ENCODE data around the gene ARRB1. TPM values are rescaled to one million over a fixed set of nuclear protein-coding genes. Genes with fewer than 3 reads are reported as not detected.
A peak's percentile ranks its signal among the peaks of the same experiment; 100 is the strongest.

The ARRB1 gene
- total and polyA plus RNA-seq, 2 of the 13 experiments (the other 11 are each of a cell fraction or from before 2014, with no cell fraction given) = 22.5 to 35.7 TPM

DNA sequence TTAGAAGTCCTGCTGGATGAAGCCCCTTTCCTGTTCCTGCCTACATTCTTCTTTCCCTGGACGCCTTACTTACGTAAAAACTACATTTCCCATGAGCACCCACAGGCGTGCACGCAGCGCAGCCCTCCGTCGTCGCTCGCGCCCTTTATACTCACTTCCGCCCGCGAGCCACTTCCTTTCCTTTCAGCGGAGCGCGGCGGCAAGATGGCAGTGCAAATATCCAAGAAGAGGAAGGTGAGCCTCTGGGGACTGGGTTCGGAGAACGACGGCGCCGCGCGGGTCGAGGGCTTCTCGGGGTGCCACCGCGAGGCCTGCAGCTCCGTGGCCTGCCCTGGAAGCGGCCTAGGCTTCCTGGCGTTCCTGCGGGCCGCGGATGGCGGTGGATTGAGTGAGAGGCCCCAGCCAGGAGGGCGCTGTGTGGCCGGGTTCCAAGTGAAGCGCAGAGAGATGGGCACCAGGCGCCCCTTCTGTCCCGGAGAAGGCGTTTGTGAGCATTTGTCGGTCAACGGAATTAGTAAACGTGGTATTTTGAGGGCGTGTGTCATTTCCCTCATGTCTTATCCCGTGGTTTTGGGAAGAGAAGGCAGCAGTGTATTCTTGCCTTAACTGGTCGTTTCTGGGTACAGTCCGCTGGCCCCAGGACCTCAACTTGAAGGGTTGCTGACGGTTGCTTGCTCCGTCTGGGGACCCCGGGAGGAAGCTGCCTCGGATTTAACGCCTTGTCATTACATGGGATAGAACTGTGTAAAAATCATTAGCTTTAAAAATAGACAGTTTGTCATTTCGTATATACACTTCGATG, 48.1 kb upstream of the ARRB1 start, which contains the start of gene RPS3 (continued):
- TF ChIP-seq MBNL3 (CRISPR knock-in tag; conservative IDR thresholded peaks at IDR 0.05) = no peak
- TF ChIP-seq, protein P1, sequence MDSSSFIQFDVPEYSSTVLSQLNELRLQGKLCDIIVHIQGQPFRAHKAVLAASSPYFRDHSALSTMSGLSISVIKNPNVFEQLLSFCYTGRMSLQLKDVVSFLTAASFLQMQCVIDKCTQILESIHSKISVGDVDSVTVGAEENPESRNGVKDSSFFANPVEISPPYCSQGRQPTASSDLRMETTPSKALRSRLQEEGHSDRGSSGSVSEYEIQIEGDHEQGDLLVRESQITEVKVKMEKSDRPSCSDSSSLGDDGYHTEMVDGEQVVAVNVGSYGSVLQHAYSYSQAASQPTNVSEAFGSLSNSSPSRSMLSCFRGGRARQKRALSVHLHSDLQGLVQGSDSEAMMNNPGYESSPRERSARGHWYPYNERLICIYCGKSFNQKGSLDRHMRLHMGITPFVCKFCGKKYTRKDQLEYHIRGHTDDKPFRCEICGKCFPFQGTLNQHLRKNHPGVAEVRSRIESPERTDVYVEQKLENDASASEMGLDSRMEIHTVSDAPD (CRISPR knock-in tag; IDR thresholded peaks at IDR 0.05) = no peak; the same call in 1 of the 2 replicates
- TF ChIP-seq ZNF446 (CRISPR knock-in tag; IDR thresholded peaks at IDR 0.05) = no peak
- TF ChIP-seq ARNT (IDR thresholded peaks at IDR 0.05) = no peak
- peak; percentile 98 for TF ChIP-seq GABPB1 (CRISPR knock-in tag; IDR thresholded peaks at IDR 0.05)
- TF ChIP-seq NR2F2 (IDR thresholded peaks at IDR 0.05; ENCODE audit: borderline replicate concordance, low read depth) = peak; percentile 18; the same call in 1 of the 2 replicates
- TF ChIP-seq ZFP1 (CRISPR knock-in tag; IDR thresholded peaks at IDR 0.05) = peak; percentile 71; the same call in 1 of the 2 replicates
- TF ChIP-seq, protein P2, sequence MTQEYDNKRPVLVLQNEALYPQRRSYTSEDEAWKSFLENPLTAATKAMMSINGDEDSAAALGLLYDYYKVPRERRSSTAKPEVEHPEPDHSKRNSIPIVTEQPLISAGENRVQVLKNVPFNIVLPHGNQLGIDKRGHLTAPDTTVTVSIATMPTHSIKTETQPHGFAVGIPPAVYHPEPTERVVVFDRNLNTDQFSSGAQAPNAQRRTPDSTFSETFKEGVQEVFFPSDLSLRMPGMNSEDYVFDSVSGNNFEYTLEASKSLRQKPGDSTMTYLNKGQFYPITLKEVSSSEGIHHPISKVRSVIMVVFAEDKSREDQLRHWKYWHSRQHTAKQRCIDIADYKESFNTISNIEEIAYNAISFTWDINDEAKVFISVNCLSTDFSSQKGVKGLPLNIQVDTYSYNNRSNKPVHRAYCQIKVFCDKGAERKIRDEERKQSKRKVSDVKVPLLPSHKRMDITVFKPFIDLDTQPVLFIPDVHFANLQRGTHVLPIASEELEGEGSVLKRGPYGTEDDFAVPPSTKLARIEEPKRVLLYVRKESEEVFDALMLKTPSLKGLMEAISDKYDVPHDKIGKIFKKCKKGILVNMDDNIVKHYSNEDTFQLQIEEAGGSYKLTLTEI (CRISPR knock-in tag; conservative IDR thresholded peaks at IDR 0.05) = no peak
- TF ChIP-seq ZNF567 (CRISPR knock-in tag; IDR thresholded peaks at IDR 0.05; ENCODE audit: borderline replicate concordance) = peak; percentile 92; the same call in 1 of the 2 replicates
- TF ChIP-seq, protein P3, sequence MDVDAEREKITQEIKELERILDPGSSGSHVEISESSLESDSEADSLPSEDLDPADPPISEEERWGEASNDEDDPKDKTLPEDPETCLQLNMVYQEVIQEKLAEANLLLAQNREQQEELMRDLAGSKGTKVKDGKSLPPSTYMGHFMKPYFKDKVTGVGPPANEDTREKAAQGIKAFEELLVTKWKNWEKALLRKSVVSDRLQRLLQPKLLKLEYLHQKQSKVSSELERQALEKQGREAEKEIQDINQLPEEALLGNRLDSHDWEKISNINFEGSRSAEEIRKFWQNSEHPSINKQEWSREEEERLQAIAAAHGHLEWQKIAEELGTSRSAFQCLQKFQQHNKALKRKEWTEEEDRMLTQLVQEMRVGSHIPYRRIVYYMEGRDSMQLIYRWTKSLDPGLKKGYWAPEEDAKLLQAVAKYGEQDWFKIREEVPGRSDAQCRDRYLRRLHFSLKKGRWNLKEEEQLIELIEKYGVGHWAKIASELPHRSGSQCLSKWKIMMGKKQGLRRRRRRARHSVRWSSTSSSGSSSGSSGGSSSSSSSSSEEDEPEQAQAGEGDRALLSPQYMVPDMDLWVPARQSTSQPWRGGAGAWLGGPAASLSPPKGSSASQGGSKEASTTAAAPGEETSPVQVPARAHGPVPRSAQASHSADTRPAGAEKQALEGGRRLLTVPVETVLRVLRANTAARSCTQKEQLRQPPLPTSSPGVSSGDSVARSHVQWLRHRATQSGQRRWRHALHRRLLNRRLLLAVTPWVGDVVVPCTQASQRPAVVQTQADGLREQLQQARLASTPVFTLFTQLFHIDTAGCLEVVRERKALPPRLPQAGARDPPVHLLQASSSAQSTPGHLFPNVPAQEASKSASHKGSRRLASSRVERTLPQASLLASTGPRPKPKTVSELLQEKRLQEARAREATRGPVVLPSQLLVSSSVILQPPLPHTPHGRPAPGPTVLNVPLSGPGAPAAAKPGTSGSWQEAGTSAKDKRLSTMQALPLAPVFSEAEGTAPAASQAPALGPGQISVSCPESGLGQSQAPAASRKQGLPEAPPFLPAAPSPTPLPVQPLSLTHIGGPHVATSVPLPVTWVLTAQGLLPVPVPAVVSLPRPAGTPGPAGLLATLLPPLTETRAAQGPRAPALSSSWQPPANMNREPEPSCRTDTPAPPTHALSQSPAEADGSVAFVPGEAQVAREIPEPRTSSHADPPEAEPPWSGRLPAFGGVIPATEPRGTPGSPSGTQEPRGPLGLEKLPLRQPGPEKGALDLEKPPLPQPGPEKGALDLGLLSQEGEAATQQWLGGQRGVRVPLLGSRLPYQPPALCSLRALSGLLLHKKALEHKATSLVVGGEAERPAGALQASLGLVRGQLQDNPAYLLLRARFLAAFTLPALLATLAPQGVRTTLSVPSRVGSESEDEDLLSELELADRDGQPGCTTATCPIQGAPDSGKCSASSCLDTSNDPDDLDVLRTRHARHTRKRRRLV (CRISPR knock-in tag; IDR thresholded peaks at IDR 0.05) = peak; percentile 91
- TF ChIP-seq NFKBIZ (CRISPR knock-in tag; IDR thresholded peaks at IDR 0.05) = peak; percentile 75; the same call in 1 of the 2 replicates
- TF ChIP-seq TARDBP (CRISPR knock-in tag; IDR thresholded peaks at IDR 0.05) = peak; percentile 92
- TF ChIP-seq HNRNPUL1 (IDR thresholded peaks at IDR 0.05; ENCODE audit: low read depth, low read length) = no peak
- TF ChIP-seq ZNF724P (CRISPR knock-in tag; IDR thresholded peaks at IDR 0.05; ENCODE audit: borderline replicate concordance) = no peak
- TF ChIP-seq, protein P4, sequence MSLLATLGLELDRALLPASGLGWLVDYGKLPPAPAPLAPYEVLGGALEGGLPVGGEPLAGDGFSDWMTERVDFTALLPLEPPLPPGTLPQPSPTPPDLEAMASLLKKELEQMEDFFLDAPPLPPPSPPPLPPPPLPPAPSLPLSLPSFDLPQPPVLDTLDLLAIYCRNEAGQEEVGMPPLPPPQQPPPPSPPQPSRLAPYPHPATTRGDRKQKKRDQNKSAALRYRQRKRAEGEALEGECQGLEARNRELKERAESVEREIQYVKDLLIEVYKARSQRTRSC (CRISPR knock-in tag; IDR thresholded peaks at IDR 0.05; ENCODE audit: low read depth) = 0 out of 2 replicates have a peak, but pooled peaks have one; percentile 72
- no peak for TF ChIP-seq HMG20B (CRISPR knock-in tag; conservative IDR thresholded peaks at IDR 0.05)
- peak; percentile 82; the same call in 1 of the 2 replicates for TF ChIP-seq ZNF136 (CRISPR knock-in tag; IDR thresholded peaks at IDR 0.05; ENCODE audit: low read depth)
- no peak; the same call in 1 of the 2 replicates for TF ChIP-seq NAIF1 (CRISPR knock-in tag; IDR thresholded peaks at IDR 0.05; ENCODE audit: borderline replicate concordance)
- TF ChIP-seq ZBTB7A (CRISPR knock-in tag; IDR thresholded peaks at IDR 0.05) = 0 out of 2 replicates have a peak, but pooled peaks have one; percentile 52
- no peak for TF ChIP-seq TRIM24 (CRISPR knock-in tag; IDR thresholded peaks at IDR 0.05)
- TF ChIP-seq MZF1 (CRISPR knock-in tag; IDR thresholded peaks at IDR 0.05; ENCODE audit: borderline replicate concordance) = peak; percentile 83; the same call in 1 of the 2 replicates
